ENCODE data around the gene TERT.

TERT gene

GRCh38 chr5:1251678-1252580, 42.9 kb downstream of the TERT start:
- H3K4me1 Mint-ChIP-seq: peaks cover 27% of the 10 kb centered on the region
- H3K27ac Mint-ChIP-seq: peak overlapping the region; percentile 1
- H3K4me3 Mint-ChIP-seq: no peak overlapping the region
- CTCF ChIA-PET: no interaction called here
- no peak for DNase-seq
- H3K9me3 Mint-ChIP-seq: no peaks in the 10 kb centered on the region
- H3K36me3 Mint-ChIP-seq: no peaks in the 10 kb centered on the region
- peaks cover 40% of the 10 kb centered on the region for H3K27me3 Mint-ChIP-seq

GRCh38 chr5:1249366-1250280, 45.2 kb downstream of the TERT start:
- H3K4me3 Mint-ChIP-seq: no peak overlapping the region
- no peak for DNase-seq
- no peaks in the 10 kb centered on the region for H3K9me3 Mint-ChIP-seq
- peaks cover 8% of the 10 kb centered on the region for H3K4me1 Mint-ChIP-seq
- CTCF ChIA-PET: no interaction called here
- no peak overlapping the region for H3K27ac Mint-ChIP-seq
- H3K36me3 Mint-ChIP-seq: no peaks in the 10 kb centered on the region
- H3K27me3 Mint-ChIP-seq: peaks cover 63% of the 10 kb centered on the region

- Mint-ChIP-seq H3K36me3 (no peaks in the 10 kb centered on the region), H3K4me1 (peaks cover 3% of the 10 kb centered on the region), H3K27ac (no peak overlapping the region), H3K27me3 (peaks cover 69% of the 10 kb centered on the region), H3K4me3 (no peak overlapping the region), H3K9me3 (no peaks in the 10 kb centered on the region)
- CTCF ChIA-PET: no interaction called here
- DNase-seq: no peak
Observed at GRCh38 chr5:1247811-1248210, 47.1 kb downstream of the TERT start.

DNA sequence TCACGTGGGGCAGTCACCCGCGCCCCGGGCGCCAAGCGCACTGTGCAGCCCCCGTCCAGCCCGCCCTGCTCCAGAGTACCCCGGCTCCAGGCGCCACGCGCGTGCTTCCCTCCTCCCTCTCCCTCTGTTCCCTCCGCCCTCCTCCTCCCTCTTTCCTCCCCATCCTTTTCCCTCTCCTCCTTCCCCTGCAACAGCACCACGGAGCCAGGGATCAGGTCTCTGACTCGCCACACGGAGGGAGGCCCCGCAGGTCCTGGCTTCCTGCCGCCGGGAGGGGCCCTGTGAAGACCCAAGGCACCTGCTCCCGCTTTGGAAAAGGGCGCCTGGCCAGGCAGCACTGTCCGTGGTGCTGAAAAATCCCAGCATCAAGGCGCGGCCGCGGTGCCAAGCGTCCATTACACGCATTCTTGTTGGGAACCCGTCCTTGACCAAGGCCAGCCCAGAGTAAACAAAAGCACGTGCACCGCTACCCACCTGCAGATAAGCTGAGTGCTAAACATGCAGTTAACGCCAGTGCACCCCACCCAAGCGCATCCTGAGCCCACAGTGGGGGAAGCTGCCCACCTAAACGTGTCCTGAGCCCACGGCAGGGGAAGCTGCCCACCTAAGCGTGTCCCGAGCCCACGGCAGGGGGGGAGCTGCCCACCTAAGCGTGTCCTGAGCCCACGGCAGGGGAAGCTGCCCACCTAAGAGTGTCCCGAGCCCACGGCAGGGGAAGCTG, 48.0 kb downstream of the TERT start:
- Mint-ChIP-seq H3K36me3 (no peaks in the 10 kb centered on the region), H3K9me3 (no peaks in the 10 kb centered on the region), H3K4me1 (no peaks in the 10 kb centered on the region), H3K27ac (no peak overlapping the region), H3K27me3 (peaks cover 65% of the 10 kb centered on the region), H3K4me3 (no peak overlapping the region)
- CTCF ChIA-PET: no interaction called here
- DNase-seq: peak; percentile 66

DNA sequence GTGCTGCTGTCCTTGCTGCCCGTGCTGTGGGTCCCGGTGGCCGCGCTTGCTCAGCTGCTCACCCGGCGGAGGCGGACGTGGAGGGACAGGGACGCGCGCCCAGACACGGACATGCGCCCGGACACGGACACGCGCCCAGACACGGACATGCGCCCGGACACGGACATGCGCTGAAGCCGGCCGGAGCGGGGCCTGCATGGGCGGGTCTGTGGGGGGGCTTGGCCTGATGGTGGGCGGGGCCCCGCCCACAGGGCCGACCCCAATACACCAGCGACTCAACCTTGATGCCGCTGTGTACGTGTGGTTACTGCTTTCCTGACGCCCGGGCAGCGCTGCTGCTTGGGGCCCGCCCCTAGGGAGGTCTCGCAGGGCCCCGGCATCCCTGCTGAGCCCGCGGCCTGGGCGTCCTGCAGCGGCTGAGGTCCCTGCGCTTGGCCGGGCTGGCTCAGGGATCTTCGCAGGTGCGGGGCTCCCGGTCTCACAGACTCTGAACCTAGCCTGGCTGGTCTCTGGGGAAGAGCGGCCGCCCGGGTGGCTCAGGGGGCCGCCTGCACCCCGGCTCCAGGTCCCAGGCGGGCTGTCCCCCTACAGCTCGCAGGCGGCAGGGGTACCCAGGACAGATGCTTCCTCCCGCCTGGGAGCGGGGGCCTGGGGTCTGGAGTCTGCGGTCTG, 48.8 kb downstream of the TERT start:
- Mint-ChIP-seq H3K4me3 (no peak overlapping the region), H3K27ac (no peak overlapping the region), H3K9me3 (no peaks in the 10 kb centered on the region), H3K4me1 (no peaks in the 10 kb centered on the region), H3K27me3 (peaks cover 65% of the 10 kb centered on the region), H3K36me3 (no peaks in the 10 kb centered on the region)
- DNase-seq: no peak
- CTCF ChIA-PET: no interaction called here

GRCh38 chr5:1244976-1245375, 49.9 kb downstream of the TERT start:
- DNase-seq: no peak
- H3K9me3 Mint-ChIP-seq: no peaks in the 10 kb centered on the region
- H3K36me3 Mint-ChIP-seq: no peaks in the 10 kb centered on the region
- CTCF ChIA-PET: no interaction called here
- H3K27ac Mint-ChIP-seq: no peak overlapping the region
- H3K4me3 Mint-ChIP-seq: no peak overlapping the region
- no peaks in the 10 kb centered on the region for H3K4me1 Mint-ChIP-seq
- peaks cover 54% of the 10 kb centered on the region for H3K27me3 Mint-ChIP-seq

DNA sequence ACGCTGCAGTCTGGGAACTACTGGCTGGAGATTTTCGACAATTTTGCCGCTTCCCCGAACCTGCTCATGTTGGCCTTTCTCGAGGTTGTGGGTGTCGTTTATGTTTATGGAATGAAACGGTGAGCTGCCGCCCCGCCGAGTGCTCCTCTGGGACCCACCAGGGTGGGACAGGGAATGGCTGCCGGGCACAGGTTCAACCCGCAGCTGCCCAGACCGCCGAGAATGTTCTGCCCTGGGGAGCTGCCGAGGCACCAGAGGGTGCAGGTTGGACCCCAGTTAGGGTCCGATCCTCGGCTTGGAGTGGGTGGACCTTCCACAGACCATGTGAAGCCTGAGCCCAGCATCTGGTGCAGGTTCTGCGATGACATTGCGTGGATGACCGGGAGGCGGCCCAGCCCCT, 50.6 kb downstream of the TERT start:
- Mint-ChIP-seq H3K4me3 (no peak overlapping the region), H3K27me3 (peaks cover 51% of the 10 kb centered on the region), H3K4me1 (no peaks in the 10 kb centered on the region), H3K9me3 (no peaks in the 10 kb centered on the region), H3K36me3 (no peaks in the 10 kb centered on the region), H3K27ac (no peak overlapping the region)
- DNase-seq: no peak
- CTCF ChIA-PET: no interaction called here

DNA sequence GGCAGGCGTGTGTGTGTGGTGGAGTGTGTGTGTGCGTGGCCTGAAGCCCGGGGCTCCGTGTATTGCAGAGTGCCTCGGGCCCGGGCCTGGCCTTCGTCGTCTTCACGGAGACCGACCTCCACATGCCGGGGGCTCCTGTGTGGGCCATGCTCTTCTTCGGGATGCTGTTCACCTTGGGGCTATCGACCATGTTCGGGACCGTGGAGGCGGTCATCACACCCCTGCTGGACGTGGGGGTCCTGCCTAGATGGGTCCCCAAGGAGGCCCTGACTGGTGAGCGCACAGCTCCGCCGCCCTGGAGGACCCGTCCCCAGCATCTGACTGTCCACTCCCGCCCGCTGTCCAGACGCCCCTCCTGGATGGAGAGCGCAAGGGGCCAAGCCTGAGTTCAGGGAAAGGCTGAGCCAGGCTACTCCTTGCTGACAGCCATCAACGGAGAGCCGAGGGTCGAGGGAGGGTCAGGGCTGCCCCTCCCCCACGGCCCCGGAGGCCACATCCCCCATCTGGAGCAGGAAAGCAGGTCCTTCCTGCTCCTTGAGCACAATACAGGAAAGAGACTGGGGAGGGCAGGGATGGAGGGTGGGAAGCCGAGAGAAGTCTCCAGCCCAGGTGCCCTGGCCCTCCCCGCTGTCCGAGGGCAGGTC, 51.3 kb downstream of the TERT start:
- H3K4me3 Mint-ChIP-seq: no peak overlapping the region
- CTCF ChIA-PET: no interaction called here
- no peaks in the 10 kb centered on the region for H3K9me3 Mint-ChIP-seq
- DNase-seq: no peak
- H3K4me1 Mint-ChIP-seq: no peaks in the 10 kb centered on the region
- peaks cover 46% of the 10 kb centered on the region for H3K27me3 Mint-ChIP-seq
- H3K36me3 Mint-ChIP-seq: no peaks in the 10 kb centered on the region
- H3K27ac Mint-ChIP-seq: no peak overlapping the region

DNA sequence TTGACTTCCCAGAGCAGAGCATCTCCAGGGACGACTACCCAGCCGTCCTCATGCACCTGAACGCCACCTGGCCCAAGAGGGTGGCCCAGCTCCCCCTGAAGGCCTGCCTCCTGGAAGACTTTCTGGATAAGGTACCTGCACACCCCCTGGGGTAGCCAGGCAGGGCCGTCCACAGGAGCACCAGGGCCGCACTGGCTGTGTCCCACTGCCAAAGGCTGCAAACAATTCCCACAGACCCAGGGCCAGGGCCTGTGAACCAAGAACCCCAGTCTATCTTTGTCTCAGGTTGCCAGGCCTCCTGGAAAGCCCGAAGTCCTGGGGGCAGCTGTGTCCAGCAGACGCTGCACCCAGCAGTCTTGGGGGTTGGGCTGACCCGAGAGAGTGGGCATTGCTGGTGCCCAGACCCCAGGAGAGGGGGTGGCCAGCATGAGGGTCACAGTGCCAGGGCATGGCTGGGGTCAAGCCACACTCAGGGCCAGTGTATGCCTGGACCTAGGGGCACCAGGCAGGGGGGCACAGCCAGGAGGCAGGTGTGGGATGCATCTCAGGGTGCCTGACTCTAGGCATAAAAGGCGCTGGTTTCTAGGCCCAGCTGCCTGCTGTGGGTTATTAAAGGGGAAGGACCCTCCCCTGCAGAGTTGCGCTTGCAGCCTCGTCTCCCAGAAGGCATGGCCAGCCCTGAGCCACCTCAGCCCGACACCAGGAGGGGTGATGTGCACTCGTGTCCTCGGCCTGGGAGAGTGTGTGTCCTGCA, 52.0 kb downstream of the TERT start:
- CTCF ChIA-PET: no interaction called here
- Mint-ChIP-seq H3K9me3 (no peaks in the 10 kb centered on the region), H3K4me3 (no peak overlapping the region), H3K36me3 (no peaks in the 10 kb centered on the region), H3K27ac (no peak overlapping the region), H3K27me3 (peaks cover 39% of the 10 kb centered on the region), H3K4me1 (no peaks in the 10 kb centered on the region)
- DNase-seq: no peak

DNA sequence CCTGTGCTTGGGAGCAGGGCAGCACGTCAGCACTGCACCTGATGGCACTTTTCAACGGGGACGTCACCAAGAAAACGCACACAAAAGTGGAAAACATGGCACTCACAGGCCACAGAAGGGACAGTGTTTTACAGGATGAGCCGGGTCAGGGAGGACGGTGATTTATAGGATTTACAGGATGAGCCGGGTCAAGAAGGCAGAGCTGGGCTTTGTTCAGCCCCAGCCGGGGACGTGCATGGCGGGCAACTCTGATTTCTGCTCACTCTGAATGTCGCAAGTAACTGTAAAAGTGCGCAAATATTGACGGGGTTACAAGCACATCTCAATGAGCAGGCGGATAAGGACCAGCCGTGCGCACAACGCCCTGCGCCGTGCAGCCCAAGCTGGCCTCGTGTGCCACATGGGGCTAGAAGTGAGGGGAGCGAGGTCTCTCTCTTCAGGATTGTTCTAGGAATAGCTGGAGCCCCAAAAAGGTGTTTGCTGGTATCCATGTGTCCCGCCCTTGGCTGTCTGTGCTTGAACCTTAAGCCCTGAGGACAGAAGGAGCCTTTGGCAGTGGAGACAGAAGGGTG, 53.3 kb downstream of the TERT start:
- no peaks in the 10 kb centered on the region for H3K36me3 Mint-ChIP-seq
- no peaks in the 10 kb centered on the region for H3K4me1 Mint-ChIP-seq
- no peak overlapping the region for H3K4me3 Mint-ChIP-seq
- peaks cover 26% of the 10 kb centered on the region for H3K27me3 Mint-ChIP-seq
- H3K9me3 Mint-ChIP-seq: no peaks in the 10 kb centered on the region
- H3K27ac Mint-ChIP-seq: no peak overlapping the region
- CTCF ChIA-PET: no interaction called here
- no peak for DNase-seq

- Mint-ChIP-seq H3K4me3 (no peak overlapping the region), H3K4me1 (no peaks in the 10 kb centered on the region), H3K9me3 (peaks cover 6% of the 10 kb centered on the region)
Observed at GRCh38 chr5:1240496-1241260, 54.2 kb downstream of the TERT start.

GRCh38 chr5:1239505-1240251, 55.2 kb downstream of the TERT start:
- Mint-ChIP-seq H3K9me3 (peaks cover 9% of the 10 kb centered on the region), H3K4me3 (no peak overlapping the region), H3K27me3 (peaks cover 17% of the 10 kb centered on the region), H3K4me1 (no peaks in the 10 kb centered on the region), H3K36me3 (peaks cover 2% of the 10 kb centered on the region), H3K27ac (no peak overlapping the region)
- no peak for DNase-seq
- CTCF ChIA-PET: no interaction called here

More at GRCh38 chr5:1240496-1241260, 54.2 kb downstream of the TERT start:
- DNase-seq: no peak
- CTCF ChIA-PET: no interaction called here
- Mint-ChIP-seq H3K36me3 (peaks cover 2% of the 10 kb centered on the region), H3K27me3 (peaks cover 19% of the 10 kb centered on the region), H3K27ac (peak overlapping the region; percentile 42)
